H1 (cell line): ENCODE data around the gene TRIM40. TPM values are rescaled to one million over a fixed set of nuclear protein-coding genes. Genes with fewer than 3 reads are reported as not detected.

Source experiments
- CTCF ChIA-PET: fragments of 300-600 bp; sonication (Branson Sonifier 250); formaldehyde crosslinking; loops from one replicate; lab custom pipeline; 2021; ENCODE audit not compliant: partially characterized antibody; lab: Charles Lee
- POLR2A ChIA-PET: fragments of 300-600 bp; sonication (Branson Sonifier 250); formaldehyde crosslinking; loops from one replicate; lab custom pipeline; 2021; ENCODE audit warnings: inconsistent platforms; ENCODE audit not compliant: partially characterized antibody; lab: Charles Lee
- DNase-seq, 2 experiments: peaks; one replicate each; pipeline versions ENCODE4 v3.0.0 to v3.0.0-alpha.2; 2010 to 2022; ENCODE audit warnings: low spot score in 2 of 2, low read depth in 1 of 2, mixed read lengths in 1 of 2
- FAIRE-seq: peaks from 2 replicates; lab custom pipeline; 2011; peaks lifted over from hg19 to GRCh38; lab: Jason Lieb, UNC
- H2AFZ ChIP-seq: 2 replicates; pipeline ENCODE4 v1.8.1; 2012; ENCODE audit warnings: low read length, inconsistent platforms
- H2AK5ac ChIP-seq: 2 replicates; pipeline ENCODE4 v1.6.1; 2013; ENCODE audit warnings: low read depth, low read length
- H2BK120ac ChIP-seq: replicated peaks from 2 replicates; pipeline ENCODE3; 2013; ENCODE audit warnings: low read depth, low read length, inconsistent platforms
- H2BK12ac ChIP-seq: 2 replicates; pipeline ENCODE4 v1.6.1; 2013; ENCODE audit warnings: low read depth, low read length
- H2BK15ac ChIP-seq: 2 replicates; pipeline ENCODE4 v1.6.1; 2013; ENCODE audit warnings: low read length
- H2BK20ac ChIP-seq: 2 replicates; pipeline ENCODE4 v1.6.1; 2013; ENCODE audit warnings: low read length
- H2BK5ac ChIP-seq: 2 replicates; pipeline ENCODE4 v1.6.1; 2013; ENCODE audit warnings: low read depth, low read length
- H3K14ac ChIP-seq: 2 replicates; pipeline ENCODE4 v1.6.1; 2013; ENCODE audit warnings: inconsistent platforms; ENCODE audit not compliant: insufficient read length
- H3K18ac ChIP-seq: 2 replicates; pipeline ENCODE4 v1.6.1; 2013; ENCODE audit warnings: low read length; ENCODE audit errors: extremely low read depth
- H3K23ac ChIP-seq: 2 replicates; pipeline ENCODE4 v1.6.1; 2013; ENCODE audit warnings: inconsistent platforms; ENCODE audit not compliant: insufficient read length
- H3K23me2 ChIP-seq: 2 replicates; pipeline ENCODE4 v1.6.1; 2013; ENCODE audit warnings: low read depth, low read length
- H3K27ac ChIP-seq: 2 replicates; pipeline ENCODE4 v1.6.1; 2011; ENCODE audit warnings: low read depth, low read length, inconsistent platforms
- H3K27me3 ChIP-seq, 4 experiments: replicated peaks in 1 of 4; 1 replicate in 1 of 4; 2 replicates in 3 of 4; pipeline versions ENCODE4 v1.6.1 to v1.8.1; 2011 to 2013; ENCODE audit warnings: low read length in 3 of 4, mild to moderate bottlenecking in 3 of 4, inconsistent platforms in 2 of 4, mixed read lengths in 2 of 4, moderate library complexity in 1 of 4; ENCODE audit not compliant: control insufficient read depth in 3 of 4, insufficient read depth in 3 of 4; ENCODE audit errors: extremely low read depth in 1 of 4
- H3K36me3 ChIP-seq, 4 experiments: 2 replicates each; pipeline versions ENCODE4 v1.6.1 to v1.8.1; 2011 to 2013; ENCODE audit warnings: mild to moderate bottlenecking in 4 of 4, low read length in 3 of 4, moderate library complexity in 2 of 4, control low read depth in 1 of 4, inconsistent platforms in 1 of 4; ENCODE audit not compliant: insufficient read depth in 4 of 4, control insufficient read depth in 2 of 4
- H3K4ac ChIP-seq: replicated peaks from 2 replicates; pipeline ENCODE3; 2013; ENCODE audit warnings: low read length, low read depth, mixed read lengths, inconsistent platforms; ENCODE audit not compliant: insufficient read length
- H3K4me1 ChIP-seq, 4 experiments: replicated peaks in 1 of 4; 1 replicate in 1 of 4; 2 replicates in 3 of 4; pipeline versions ENCODE4 v1.6.1 to v1.8.1; 2011 to 2013; ENCODE audit warnings: low read length in 3 of 4, inconsistent platforms in 2 of 4, mixed read lengths in 1 of 4; ENCODE audit not compliant: insufficient read depth in 4 of 4, control insufficient read depth in 3 of 4
- H3K4me2 ChIP-seq, 2 experiments: 2 replicates each; pipeline versions ENCODE4 v1.6.1 to v1.8.1; 2011 to 2013; ENCODE audit warnings: low read depth in 2 of 2, low read length in 2 of 2, control low read depth in 1 of 2, inconsistent platforms in 1 of 2, mild to moderate bottlenecking in 1 of 2; ENCODE audit not compliant: insufficient read depth in 1 of 2
- H3K4me3 ChIP-seq, 4 experiments: fragments of 200-600, 300-600 bp in 1 of 4; sonication (generic), shearing (Covaris generic), sonication (Bioruptor Twin) in 1 of 4; 2 replicates each; pipeline versions ENCODE4 v1.5.1 to v1.8.1; 2011 to 2016; ENCODE audit warnings: low read length in 4 of 4, low read depth in 3 of 4, control low read depth in 2 of 4, inconsistent platforms in 2 of 4, mild to moderate bottlenecking in 2 of 4, mixed read lengths in 1 of 4, moderate library complexity in 1 of 4; ENCODE audit not compliant: insufficient read depth in 2 of 4; ENCODE audit errors: extremely low read depth in 1 of 4
- H3K56ac ChIP-seq: replicated peaks from 2 replicates; pipeline ENCODE3; 2013; ENCODE audit warnings: low read depth, mild to moderate bottlenecking, mixed read lengths, low read length, inconsistent platforms; ENCODE audit not compliant: insufficient read length
- H3K79me1 ChIP-seq: 2 replicates; pipeline ENCODE4 v1.6.1; 2013; ENCODE audit warnings: low read depth, low read length, control low read depth
- H3K79me2 ChIP-seq, 2 experiments: 2 replicates each; pipeline versions ENCODE4 v1.6.1 to v1.8.1; 2012 to 2013; ENCODE audit warnings: low read length in 2 of 2, mild to moderate bottlenecking in 2 of 2, inconsistent platforms in 1 of 2; ENCODE audit not compliant: insufficient read depth in 2 of 2, control insufficient read depth in 1 of 2
- H3K9ac ChIP-seq, 4 experiments: replicated peaks in 1 of 4; 1 replicate in 1 of 4; 2 replicates in 3 of 4; pipeline versions ENCODE4 v1.6.1 to v1.8.1; 2011 to 2013; ENCODE audit warnings: low read depth in 3 of 4, low read length in 3 of 4, control low read depth in 2 of 4, mild to moderate bottlenecking in 2 of 4, moderate library complexity in 2 of 4, inconsistent platforms in 1 of 4; ENCODE audit errors: extremely low read depth in 1 of 4
- H3K9me3 ChIP-seq, 2 experiments: 2 replicates each; pipeline versions ENCODE4 v1.6.1 to v1.8.1; 2012 to 2013; ENCODE audit warnings: mild to moderate bottlenecking in 2 of 2, moderate library complexity in 2 of 2, control low read depth in 1 of 2, inconsistent platforms in 1 of 2, low read depth in 1 of 2, low read length in 1 of 2, mixed read lengths in 1 of 2; ENCODE audit not compliant: insufficient read depth in 2 of 2
- H4K20me1 ChIP-seq, 2 experiments: replicated peaks in 1 of 2; 2 replicates each; pipeline versions ENCODE3 to v1.8.1; 2011 to 2013; ENCODE audit warnings: inconsistent platforms in 2 of 2, low read length in 2 of 2, mild to moderate bottlenecking in 1 of 2; ENCODE audit not compliant: insufficient read depth in 2 of 2, control insufficient read depth in 1 of 2
- H4K5ac ChIP-seq: 2 replicates; pipeline ENCODE4 v1.6.1; 2013; ENCODE audit warnings: low read length, low read depth, mixed read lengths, inconsistent platforms; ENCODE audit not compliant: insufficient read length
- H4K8ac ChIP-seq: 2 replicates; pipeline ENCODE4 v1.8.0; 2013; ENCODE audit warnings: mild to moderate bottlenecking, moderate library complexity, low read length, inconsistent platforms; ENCODE audit not compliant: insufficient read depth; ENCODE audit errors: extremely low read depth
- H4K91ac ChIP-seq: replicated peaks from 2 replicates; pipeline ENCODE3; 2013; ENCODE audit warnings: low read length, mixed read lengths, inconsistent platforms; ENCODE audit not compliant: insufficient read length
- EP300 ChIP-seq, 2 experiments: IDR thresholded peaks; 1 replicate in 1 of 2; 2 replicates in 1 of 2; pipeline ENCODE4 v1.6.1; 2011 to 2012; ENCODE audit warnings: low read depth in 2 of 2, low read length in 2 of 2, mild to moderate bottlenecking in 2 of 2, borderline replicate concordance in 1 of 2, inconsistent platforms in 1 of 2, moderate library complexity in 1 of 2
- FOSL1 ChIP-seq: IDR thresholded peaks from 2 replicates; pipeline ENCODE4 v1.6.1; 2011; ENCODE audit warnings: mild to moderate bottlenecking, low read depth, low read length, moderate library complexity; ENCODE audit not compliant: insufficient read depth
- HDAC2 ChIP-seq, 2 experiments: fragments of 300-600 bp in 1 of 2; sonication (generic) in 1 of 2; IDR thresholded peaks; 2 replicates each; pipeline ENCODE4 v1.6.1; 2011 to 2012; ENCODE audit warnings: low read depth in 2 of 2, low read length in 2 of 2, mild to moderate bottlenecking in 2 of 2, moderate library complexity in 2 of 2, borderline replicate concordance in 1 of 2, inconsistent platforms in 1 of 2
- POLR2AphosphoS5 ChIP-seq: IDR thresholded peaks from 2 replicates; pipeline ENCODE4 v1.6.1; 2011; ENCODE audit warnings: low read depth, low read length
- POU5F1 ChIP-seq: IDR thresholded peaks from 2 replicates; pipeline ENCODE4 v1.6.1; 2011; ENCODE audit warnings: low read depth, mild to moderate bottlenecking, low read length, moderate library complexity
- TCF12 ChIP-seq: IDR thresholded peaks from 2 replicates; pipeline ENCODE4 v1.6.1; 2011; ENCODE audit warnings: low read depth, mild to moderate bottlenecking, low read length
- YY1 ChIP-seq: IDR thresholded peaks from 2 replicates; pipeline ENCODE4 v1.6.1; 2011; ENCODE audit warnings: low read depth, mild to moderate bottlenecking, low read length
- WGBS, 2 experiments: shearing (Covaris generic) in 1 of 2; methylation state at CpG; one replicate each; pipeline versions ENCODE4 v1.1.6 to v1.1.7; 2013 to 2015; ENCODE audit warnings: low lambda C conversion rate in 2 of 2, mixed read lengths in 2 of 2, inconsistent platforms in 1 of 2, low coverage in 1 of 2, missing lambda C conversion rate in 1 of 2; ENCODE audit not compliant: insufficient replicate concordance in 2 of 2, insufficient coverage in 1 of 2, insufficient read length in 1 of 2; ENCODE audit errors: extremely low coverage in 1 of 2, missing lambda C conversion rate in 1 of 2; 5-methylcytosine and 5-hydroxymethylcytosine counted together
- long read RNA-seq, 2 experiments: library from RNA in 1 of 2; library from capped mRNA in 1 of 2; stranded (forward); transcript quantifications; one replicate each; pipeline ENCODE4 v2.0.0, GENCODE V29; 2021; ENCODE audit warnings: inconsistent platforms in 1 of 2
- polyA minus RNA-seq, 3 experiments: library from RNA; depleted of rRNA, polyadenylated mRNA; stranded (reverse); fragments of >200 nt; gene quantifications; 1 replicate in 2 of 3; 2 replicates in 1 of 3; pipeline ENCODE4 v1.2.3, GENCODE V29; 2011
- polyA plus RNA-seq, 7 experiments: library from polyadenylated mRNA; depleted of rRNA in 3 of 7; stranded (reverse) in 5 of 7; unstranded in 2 of 7; fragments of >200 nt in 5 of 7; fragments of 200-250 nt in 2 of 7; gene quantifications; 1 replicate in 5 of 7; 2 replicates in 1 of 7; 4 replicates in 1 of 7; pipeline versions ENCODE4 v1.2.1 to v1.2.3, GENCODE V29; 2011 to 2013; ENCODE audit warnings: missing spikeins in 2 of 7, mixed read lengths in 2 of 7
- total RNA-seq: library from RNA; stranded (reverse); fragmentation: NEBNext Ultra II Directional; extraction: Animal tissue kit (Norgen Biotek cat#: 25700); gene quantifications from 2 replicates; pipeline ENCODE4 v1.2.1, GENCODE V29; 2021

TRIM40 gene, protein sequence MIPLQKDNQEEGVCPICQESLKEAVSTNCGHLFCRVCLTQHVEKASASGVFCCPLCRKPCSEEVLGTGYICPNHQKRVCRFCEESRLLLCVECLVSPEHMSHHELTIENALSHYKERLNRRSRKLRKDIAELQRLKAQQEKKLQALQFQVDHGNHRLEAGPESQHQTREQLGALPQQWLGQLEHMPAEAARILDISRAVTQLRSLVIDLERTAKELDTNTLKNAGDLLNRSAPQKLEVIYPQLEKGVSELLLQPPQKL
- not detected in 2 replicates for total RNA-seq
- not detected in 2 replicates for polyA plus RNA-seq (2011; rRNA removed)
- polyA plus RNA-seq (2011; cell fraction: cytosol; rRNA removed) = not detected
- polyA plus RNA-seq (2011; cell fraction: nucleus; rRNA removed) = not detected
- not detected in 4 replicates for polyA plus RNA-seq (2012, experiment 1 of 2)
- not detected for polyA plus RNA-seq (2012, experiment 2 of 2)
- not detected for polyA plus RNA-seq (2013, experiment 1 of 2)
- polyA plus RNA-seq (2013, experiment 2 of 2) = not detected
- polyA minus RNA-seq (2011; rRNA and poly(A)+ RNA removed) = not detected in 2 replicates
- not detected for polyA minus RNA-seq (2011; cell fraction: cytosol; rRNA and poly(A)+ RNA removed)
- not detected for polyA minus RNA-seq (2011; cell fraction: nucleus; rRNA and poly(A)+ RNA removed)
- long read RNA-seq, experiment 1 = 0 reads
- long read RNA-seq, experiment 2 = 0 reads

DNA sequence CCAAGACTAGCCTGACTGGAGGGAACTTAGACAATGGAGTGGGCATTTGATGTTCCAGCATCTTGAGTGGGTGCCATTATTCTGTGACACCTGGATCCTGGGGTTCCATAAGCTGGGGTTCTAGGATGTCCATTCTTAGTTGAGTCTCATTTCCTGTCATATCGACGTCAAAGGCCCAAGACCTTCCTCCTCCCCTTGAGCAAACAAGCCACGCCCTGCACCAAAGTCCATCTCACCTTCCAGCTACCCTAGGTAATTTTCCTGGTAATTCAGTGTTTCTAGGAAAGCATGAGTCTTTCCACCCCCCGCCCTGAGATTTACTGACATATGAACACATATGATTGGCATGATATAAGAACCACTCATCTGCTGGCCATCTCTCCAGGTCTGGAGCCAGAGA is at the start of gene TRIM40:
Gene TRIM40 (plus strand): TSS at position 384 of the 400 bp plus-strand sequence. CDS start 897 bp downstream, outside the sequence.
- no peak for DNase-seq
- H4K5ac ChIP-seq = no peak within 1 kb of the TSS
- no peak within 1 kb of the TSS for H3K4me2 ChIP-seq
- no peaks in the 10 kb centered on the region for H3K4me1 ChIP-seq
- no peaks in the 10 kb centered on the region for H3K79me2 ChIP-seq
- H3K36me3 ChIP-seq = no peaks in the 10 kb centered on the region
- peaks cover 0 to 6% (median 1%) of the 10 kb centered on the region in 4 experiments; a peak in 4 of 7 replicates for H3K27me3 ChIP-seq
- no peak for FAIRE-seq
- H3K14ac ChIP-seq = no peak within 1 kb of the TSS
- no peak within 1 kb of the TSS for H3K23ac ChIP-seq
- H2BK120ac ChIP-seq = no peak within 1 kb of the TSS
- H2AFZ ChIP-seq = no peak within 1 kb of the TSS
- POLR2A ChIA-PET = no interaction called here
- 83% methylated on average over 4 of the region's 4 CpGs; no CpG with 5 or more reads in 1 of the 2 experiments for WGBS, 2 experiments
- no peak within 1 kb of the TSS for H3K27ac ChIP-seq
- H3K79me1 ChIP-seq = no peaks in the 10 kb centered on the region
- H3K4me3 ChIP-seq = no peak within 1 kb of the TSS
- H3K18ac ChIP-seq = no peak within 1 kb of the TSS
- H3K4ac ChIP-seq = no peak within 1 kb of the TSS
- no peak within 1 kb of the TSS for H3K56ac ChIP-seq
- no peak within 1 kb of the TSS for H2BK15ac ChIP-seq
- no peak within 1 kb of the TSS for H4K8ac ChIP-seq
- TF ChIP-seq POLR2AphosphoS5 = no peak
- TF ChIP-seq POU5F1 = no peak
- TF ChIP-seq HDAC2 (IDR thresholded peaks at IDR 0.05; ENCODE audit: borderline replicate concordance in 1 of 2, low read depth in 2 of 2, low read length in 2 of 2) = no peak
- no peak for TF ChIP-seq EP300 (IDR thresholded peaks at IDR 0.05; ENCODE audit: borderline replicate concordance in 1 of 2, low read depth in 2 of 2, low read length in 2 of 2)
- no peak for TF ChIP-seq YY1
- TF ChIP-seq TCF12 = no peak
- no peak for TF ChIP-seq FOSL1
- no peak within 1 kb of the TSS; the same call in 1 of the 2 replicates for H2BK5ac ChIP-seq
- H3K9ac ChIP-seq = no peak within 1 kb of the TSS
- H3K9me3 ChIP-seq = no peaks in the 10 kb centered on the region
- H4K20me1 ChIP-seq = no peaks in the 10 kb centered on the region
- H2AK5ac ChIP-seq = no peak within 1 kb of the TSS
- H2BK12ac ChIP-seq = no peak within 1 kb of the TSS
- no peak within 1 kb of the TSS for H2BK20ac ChIP-seq
- CTCF ChIA-PET = interaction anchor here (1.4 to 10.2 kb wide), 3 partner anchors 11 to 30 kb away, joined by 4 to 166 read pairs (median 7); no protein-coding TSS in a partner anchor
- no peaks in the 10 kb centered on the region for H3K23me2 ChIP-seq
- H4K91ac ChIP-seq = no peak within 1 kb of the TSS
